Measurements from ENCODE around the gene C12orf57.
A peak's percentile ranks its signal among the peaks of the same experiment; 100 is the strongest.

C12orf57 gene

GRCh38 chr12:6953442-6954315, 9.9 kb downstream of the C12orf57 start:
- DNase-seq (ENCODE audit: low read depth) = peak; percentile 87

- no peak for DNase-seq (ENCODE audit: low read depth)
These were observed 10.7 kb downstream of the C12orf57 start for GRCh38 chr12:6954316-6955107.

GRCh38 chr12:6955108-6956020, 11.5 kb downstream of the C12orf57 start:
- DNase-seq (ENCODE audit: low read depth) = no peak

GRCh38 chr12:6956021-6956727, 12.4 kb downstream of the C12orf57 start:
- DNase-seq (ENCODE audit: low read depth) = no peak

GRCh38 chr12:6957151-6957701, 13.4 kb downstream of the C12orf57 start:
- no peak for DNase-seq (ENCODE audit: low read depth)

- no peak for DNase-seq (ENCODE audit: low read depth)
These were observed 14.2 kb downstream of the C12orf57 start for GRCh38 chr12:6957741-6958608.

- DNase-seq (ENCODE audit: low read depth) = no peak
These were observed 14.8 kb downstream of the C12orf57 start for GRCh38 chr12:6958609-6959057.

GRCh38 chr12:6959058-6959804, 15.4 kb downstream of the C12orf57 start:
- no peak for DNase-seq (ENCODE audit: low read depth)

GRCh38 chr12:6959805-6960592, 16.2 kb downstream of the C12orf57 start:
- DNase-seq (ENCODE audit: low read depth) = no peak

- DNase-seq (ENCODE audit: low read depth) = no peak
These were observed 16.9 kb downstream of the C12orf57 start for GRCh38 chr12:6960593-6961277.

GRCh38 chr12:6961278-6961694, 17.5 kb downstream of the C12orf57 start:
- no peak for DNase-seq (ENCODE audit: low read depth)

- peak; percentile 71 for DNase-seq (ENCODE audit: low read depth)
These were observed 18.0 kb downstream of the C12orf57 start for GRCh38 chr12:6961695-6962284.

GRCh38 chr12:6962285-6963015, 18.6 kb downstream of the C12orf57 start:
- DNase-seq (ENCODE audit: low read depth) = no peak

- DNase-seq (ENCODE audit: low read depth) = no peak
These were observed 19.4 kb downstream of the C12orf57 start for GRCh38 chr12:6963016-6963731.

GRCh38 chr12:6963791-6964413, 20.1 kb downstream of the C12orf57 start:
- DNase-seq (ENCODE audit: low read depth) = no peak

Measured in CMK (cell line).